ENCODE measurements around the gene MALAT1.
A peak's percentile ranks its signal among the peaks of the same experiment; 100 is the strongest.

Gene MALAT1

DNA sequence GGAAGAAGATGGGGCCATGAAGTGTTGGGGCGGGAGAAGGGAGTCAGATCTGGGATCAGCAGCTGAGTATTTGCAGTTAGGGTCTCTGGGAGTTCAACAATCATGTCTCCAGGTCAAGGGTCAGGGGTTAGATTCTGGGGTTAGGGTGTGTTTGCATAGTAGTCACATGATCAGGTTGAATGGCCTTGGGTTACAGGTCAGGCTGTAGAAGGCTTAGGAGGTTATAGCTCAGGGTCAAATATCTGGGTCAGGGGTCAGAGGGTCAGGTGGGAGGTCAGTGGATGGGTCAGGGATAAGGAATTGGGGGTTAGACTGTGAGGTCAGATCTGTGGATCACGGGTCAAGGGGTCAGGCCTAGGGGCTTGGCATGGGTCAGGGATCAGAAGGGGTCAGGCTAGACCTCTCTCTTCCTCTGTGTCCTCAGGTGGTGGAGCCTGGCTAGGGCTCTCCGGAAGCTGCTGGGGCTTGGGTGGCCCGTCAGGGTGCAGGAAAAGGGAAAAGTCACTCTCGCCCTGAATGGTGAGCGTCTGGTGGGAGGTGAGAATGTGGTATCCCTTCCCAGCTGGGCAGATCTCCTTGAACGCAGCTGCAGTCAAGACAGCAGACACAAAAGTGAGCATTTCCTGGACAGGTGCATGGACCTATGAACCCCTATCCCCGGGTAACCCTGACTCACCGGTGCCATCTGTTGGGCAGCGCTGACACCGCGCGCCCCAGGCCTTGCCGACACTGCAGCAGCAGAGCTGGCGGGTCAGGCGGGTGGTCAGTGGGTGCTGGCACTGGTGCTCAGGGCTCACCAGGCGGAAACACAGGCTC is 52.9 kb downstream of the MALAT1 start:
- Histone ChIP-seq H3K9me3 (ENCODE audit: control insufficient read depth, low read length) (no peaks in the 10 kb centered on the region), H3K27me3 (replicated peaks; ENCODE audit: control insufficient read depth, insufficient read depth, low read length, poor library complexity, severe bottlenecking) (no peaks in the 10 kb centered on the region), H3K4me3 (ENCODE audit: insufficient read depth, low read depth, low read length, poor library complexity, severe bottlenecking) (no peak overlapping the region), H3K36me3 (ENCODE audit: control insufficient read depth, insufficient read depth, low read length) (peaks cover 10% of the 10 kb centered on the region), H3K27ac (ENCODE audit: insufficient read depth, low read length, poor library complexity, severe bottlenecking) (no peak overlapping the region), H3K4me1 (ENCODE audit: control insufficient read depth, insufficient read depth, low read length, poor library complexity, severe bottlenecking) (peaks cover 60% of the 10 kb centered on the region)
- DNase-seq, result peak; percentile 38 to 52 (median 44)

- no peaks in the 10 kb centered on the region for H3K27me3 ChIP-seq (replicated peaks; ENCODE audit: control insufficient read depth, insufficient read depth, low read length, poor library complexity, severe bottlenecking)
- peaks cover 59% of the 10 kb centered on the region for H3K4me1 ChIP-seq (ENCODE audit: control insufficient read depth, insufficient read depth, low read length, poor library complexity, severe bottlenecking)
- H3K27ac ChIP-seq (ENCODE audit: insufficient read depth, low read length, poor library complexity, severe bottlenecking), result peak overlapping the region; percentile 49
- H3K4me3 ChIP-seq (ENCODE audit: insufficient read depth, low read depth, low read length, poor library complexity, severe bottlenecking), result no peak overlapping the region
- DNase-seq, result no peak
- H3K36me3 ChIP-seq (ENCODE audit: control insufficient read depth, insufficient read depth, low read length), result peaks cover 10% of the 10 kb centered on the region
- H3K9me3 ChIP-seq (ENCODE audit: control insufficient read depth, low read length), result no peaks in the 10 kb centered on the region
These were observed 53.6 kb downstream of the MALAT1 start for GRCh38 chr11:65552388-65552951.

DNA sequence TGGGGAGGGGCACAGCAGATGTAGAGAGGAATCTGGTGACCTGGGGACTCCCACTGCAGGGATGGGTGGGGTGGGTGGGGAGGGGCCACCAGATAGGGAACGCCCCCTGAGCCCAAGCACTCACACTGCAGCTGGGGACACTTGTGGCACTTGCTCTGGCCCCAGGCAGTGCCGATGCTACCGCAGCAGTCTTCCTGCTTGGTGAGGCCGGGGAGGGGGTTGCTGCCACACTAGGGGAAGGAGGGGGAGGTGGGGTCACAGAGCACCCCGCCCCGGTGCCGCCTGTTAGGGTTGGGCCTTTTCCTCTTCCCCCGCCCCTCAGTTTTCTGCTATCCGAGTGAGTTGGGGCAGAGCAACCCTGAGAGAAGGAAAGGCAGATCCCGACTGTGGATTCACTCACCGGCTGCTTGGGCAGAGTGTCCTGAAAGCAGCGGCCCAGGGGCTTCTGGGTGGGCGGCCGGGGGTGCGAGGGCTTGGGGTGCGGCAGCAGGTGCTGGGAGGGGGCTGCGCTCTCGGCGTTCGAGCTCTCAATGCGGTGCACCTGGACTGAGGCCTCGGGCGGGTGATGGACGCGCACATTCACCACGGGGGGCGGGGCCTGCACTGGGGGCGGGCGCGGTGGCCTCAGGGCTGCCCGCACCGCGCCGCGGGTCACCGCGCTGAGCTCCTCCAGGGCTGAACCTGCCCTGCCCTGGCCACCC is 54.6 kb downstream of the MALAT1 start:
- H3K4me3 ChIP-seq (ENCODE audit: insufficient read depth, low read depth, low read length, poor library complexity, severe bottlenecking), result peak overlapping the region; percentile 21
- peak overlapping the region; percentile 49 for H3K27ac ChIP-seq (ENCODE audit: insufficient read depth, low read length, poor library complexity, severe bottlenecking)
- no peaks in the 10 kb centered on the region for H3K9me3 ChIP-seq (ENCODE audit: control insufficient read depth, low read length)
- peaks cover 55% of the 10 kb centered on the region for H3K4me1 ChIP-seq (ENCODE audit: control insufficient read depth, insufficient read depth, low read length, poor library complexity, severe bottlenecking)
- DNase-seq, result peak; percentile 53 to 69 (median 69)
- H3K36me3 ChIP-seq (ENCODE audit: control insufficient read depth, insufficient read depth, low read length), result peaks cover 10% of the 10 kb centered on the region
- no peaks in the 10 kb centered on the region for H3K27me3 ChIP-seq (replicated peaks; ENCODE audit: control insufficient read depth, insufficient read depth, low read length, poor library complexity, severe bottlenecking)

DNA sequence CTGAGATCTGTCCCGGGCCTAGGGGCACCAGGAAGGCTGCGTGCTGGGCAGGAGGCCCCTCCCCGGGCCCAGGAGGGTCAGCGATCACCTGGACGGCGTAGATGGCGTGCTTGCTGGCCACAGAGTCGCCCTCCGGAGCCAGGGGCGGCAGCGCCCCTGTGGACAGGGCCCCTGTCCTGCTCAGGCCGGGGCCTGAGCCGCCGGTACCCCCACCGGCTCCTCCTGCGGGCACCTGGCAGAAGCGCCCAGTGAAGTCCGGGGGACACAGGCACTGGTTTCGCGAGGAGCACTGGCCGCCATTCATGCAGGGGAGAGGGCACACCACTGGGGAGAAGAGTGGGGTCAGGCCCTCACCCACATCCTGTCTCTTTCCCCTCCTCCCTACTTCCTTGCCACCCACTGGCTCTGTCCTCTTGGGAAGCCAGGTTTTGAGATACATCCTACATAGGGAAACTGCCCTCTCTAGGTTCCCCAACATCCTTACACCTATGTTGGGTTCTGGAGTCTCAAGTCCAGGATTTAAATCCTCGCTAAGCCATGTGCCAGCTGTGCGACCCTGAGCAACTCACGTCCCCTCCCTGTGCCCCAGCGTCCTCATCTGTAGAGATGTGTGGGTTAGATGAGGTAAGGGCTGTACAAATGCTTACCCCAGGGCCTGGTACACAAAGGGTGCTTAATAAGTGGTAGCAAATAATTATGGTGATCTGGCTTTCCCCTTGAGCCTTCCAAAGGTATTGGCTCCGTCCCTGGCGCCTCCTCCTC is 55.4 kb downstream of the MALAT1 start:
- Histone ChIP-seq H3K4me1 (ENCODE audit: control insufficient read depth, insufficient read depth, low read length, poor library complexity, severe bottlenecking) (peaks cover 63% of the 10 kb centered on the region), H3K27ac (ENCODE audit: insufficient read depth, low read length, poor library complexity, severe bottlenecking) (peak overlapping the region; percentile 48), H3K9me3 (ENCODE audit: control insufficient read depth, low read length) (no peaks in the 10 kb centered on the region), H3K27me3 (replicated peaks; ENCODE audit: control insufficient read depth, insufficient read depth, low read length, poor library complexity, severe bottlenecking) (no peaks in the 10 kb centered on the region), H3K36me3 (ENCODE audit: control insufficient read depth, insufficient read depth, low read length) (peaks cover 10% of the 10 kb centered on the region), H3K4me3 (ENCODE audit: insufficient read depth, low read depth, low read length, poor library complexity, severe bottlenecking) (peak overlapping the region; percentile 21)
- DNase-seq, result no peak

GRCh38 chr11:65554842-65555430 is 56.1 kb downstream of the MALAT1 start:
- Histone ChIP-seq H3K36me3 (ENCODE audit: control insufficient read depth, insufficient read depth, low read length) (peaks cover 10% of the 10 kb centered on the region), H3K4me3 (ENCODE audit: insufficient read depth, low read depth, low read length, poor library complexity, severe bottlenecking) (no peak overlapping the region), H3K9me3 (ENCODE audit: control insufficient read depth, low read length) (no peaks in the 10 kb centered on the region), H3K27ac (ENCODE audit: insufficient read depth, low read length, poor library complexity, severe bottlenecking) (peak overlapping the region; percentile 54), H3K4me1 (ENCODE audit: control insufficient read depth, insufficient read depth, low read length, poor library complexity, severe bottlenecking) (peaks cover 64% of the 10 kb centered on the region), H3K27me3 (replicated peaks; ENCODE audit: control insufficient read depth, insufficient read depth, low read length, poor library complexity, severe bottlenecking) (no peaks in the 10 kb centered on the region)
- DNase-seq, result no peak

- Histone ChIP-seq H3K27me3 (replicated peaks; ENCODE audit: control insufficient read depth, insufficient read depth, low read length, poor library complexity, severe bottlenecking) (no peaks in the 10 kb centered on the region), H3K4me3 (ENCODE audit: insufficient read depth, low read depth, low read length, poor library complexity, severe bottlenecking) (no peak overlapping the region), H3K9me3 (ENCODE audit: control insufficient read depth, low read length) (no peaks in the 10 kb centered on the region), H3K4me1 (ENCODE audit: control insufficient read depth, insufficient read depth, low read length, poor library complexity, severe bottlenecking) (peaks cover 66% of the 10 kb centered on the region), H3K36me3 (ENCODE audit: control insufficient read depth, insufficient read depth, low read length) (peaks cover 10% of the 10 kb centered on the region), H3K27ac (ENCODE audit: insufficient read depth, low read length, poor library complexity, severe bottlenecking) (peak overlapping the region; percentile 82)
- no peak for DNase-seq
These were observed 56.9 kb downstream of the MALAT1 start for GRCh38 chr11:65555693-65556231.

All from effector memory CD4-positive, alpha-beta T cell (primary cell).